Loucy (cell line): ENCODE results near the gene ZNF484.
"Not testable (repeated sequence)": the region's sequence is repeated elsewhere in the genome, so short reads cannot be mapped to it uniquely, and the experiment has no call there.

Experiments
- CTCF ChIP-seq: fragments of 200-600 bp; sonication (generic); conservative IDR thresholded peaks from 2 replicates; pipeline ENCODE4 v1.5.1; 2014; ENCODE audit warnings: mild to moderate bottlenecking, antibody characterized with exemption, low read length
- EZH2phosphoT487 ChIP-seq: fragments of 200-600 bp; IDR thresholded peaks from 2 replicates; pipeline ENCODE4 v1.6.1; 2018; ENCODE audit warnings: antibody characterized with exemption, mild to moderate bottlenecking, moderate library complexity, borderline replicate concordance

- not testable (repeated sequence) for TF ChIP-seq CTCF, EZH2phosphoT487
Observed at GRCh38 chr9:92848740-92849139, 29.1 kb downstream of the ZNF484 start.
